GM21723 (cell line): Measurements from ENCODE around the gene MPP2.
"Not testable (repeated sequence)": the region's sequence is repeated elsewhere in the genome, so short reads cannot be mapped to it uniquely, and the experiment has no call there.

ENCODE experiments used
- ATAC-seq: cut with Tn5 transposase; IDR thresholded peaks from one replicate; pipeline ENCODE4 v1.9.1; 2021; ENCODE audit warnings: mild to moderate bottlenecking, moderate library complexity; ENCODE audit not compliant: unreplicated experiment

Gene MPP2

GRCh38 chr17:43907425-43907981, at the start of gene MPP2:
Gene MPP2, minus strand, starts transcription at chr17:43907536. Its CDS starts 3,076 bp downstream, at chr17:43904460.
- no peak for ATAC-seq

- no peak for ATAC-seq
Measured at GRCh38 chr17:43956222-43956621, 48.9 kb upstream of the MPP2 start.

- ATAC-seq, result no peak
Measured at GRCh38 chr17:43953746-43954145, 46.4 kb upstream of the MPP2 start, which contains the start of gene PYY. Gene PYY, minus strand, starts transcription at chr17:43953940. Its CDS starts 457 bp downstream, at chr17:43953483.

GRCh38 chr17:43952724-43953666, 45.7 kb upstream of the MPP2 start:
- no peak for ATAC-seq

GRCh38 chr17:43952351-43952723, 45.0 kb upstream of the MPP2 start:
- ATAC-seq, result no peak

- ATAC-seq, result no peak
Measured at GRCh38 chr17:43951750-43952149, 44.4 kb upstream of the MPP2 start.

GRCh38 chr17:43950554-43950953, 43.2 kb upstream of the MPP2 start:
- no peak for ATAC-seq

GRCh38 chr17:43949781-43950180, 42.4 kb upstream of the MPP2 start:
- no peak for ATAC-seq

GRCh38 chr17:43946781-43947180, 39.4 kb upstream of the MPP2 start:
- no peak for ATAC-seq

GRCh38 chr17:43945074-43945829, 37.9 kb upstream of the MPP2 start:
- no peak for ATAC-seq

GRCh38 chr17:43942051-43942685, 34.8 kb upstream of the MPP2 start, which contains the start of gene PPY:
Gene PPY, minus strand, starts transcription at chr17:43942476. Its CDS starts 822 bp downstream, at chr17:43941654.
- ATAC-seq, result no peak

GRCh38 chr17:43940630-43941029, 33.3 kb upstream of the MPP2 start:
- no peak for ATAC-seq

GRCh38 chr17:43939886-43940285, 32.5 kb upstream of the MPP2 start:
- ATAC-seq, result no peak

- ATAC-seq, result not testable (repeated sequence)
Measured at GRCh38 chr17:43939452-43939851, 32.1 kb upstream of the MPP2 start.

- ATAC-seq, result no peak
Measured at GRCh38 chr17:43938838-43939182, 31.5 kb upstream of the MPP2 start.

- ATAC-seq, result no peak
Measured at GRCh38 chr17:43936434-43936833, 29.1 kb upstream of the MPP2 start.

- ATAC-seq, result no peak
Measured at GRCh38 chr17:43935926-43936261, 28.6 kb upstream of the MPP2 start.

GRCh38 chr17:43935204-43935925, 28.0 kb upstream of the MPP2 start:
- ATAC-seq, result no peak

- ATAC-seq, result no peak
Measured at GRCh38 chr17:43932923-43933322, 25.6 kb upstream of the MPP2 start.

- ATAC-seq, result no peak
Measured at GRCh38 chr17:43932357-43932756, 25.0 kb upstream of the MPP2 start.
